MCF 10A (cell line): ENCODE data around the gene PHLPP1. TPM values are rescaled to one million over a fixed set of nuclear protein-coding genes. Genes with fewer than 3 reads are reported as not detected.

Experiments
- BruUV-seq: library from RNA; stranded (reverse); fragments of 400-500 nt; replicated peaks from 2 replicates; lab custom pipeline; 2021; lab: Mats Ljungman, UMichigan
- CTCF ChIA-PET: fragments of 300-600 bp; sonication (Branson Sonifier 250); formaldehyde crosslinking; extraction: SDS; loops from one replicate; lab custom pipeline; 2021; ENCODE audit warnings: antibody characterized with exemption, inconsistent platforms; lab: Yijun Ruan, JAX
- POLR2A ChIA-PET: fragments of 300-600, 350-650 bp; sonication (Branson Sonifier 250); formaldehyde crosslinking; extraction: SDS; loops from one replicate; lab custom pipeline; 2020; ENCODE audit warnings: antibody characterized with exemption, inconsistent platforms; lab: Yijun Ruan, JAX
- DNase-seq: peaks from one replicate; pipeline ENCODE4 v3.0.0-alpha.2; 2018; ENCODE audit not compliant: unreplicated experiment
- H3K27ac Mint-ChIP-seq: one replicate; pipeline ENCODE4 v1.8.0; 2022; ENCODE audit warnings: mild to moderate bottlenecking, low read depth, mixed read lengths; ENCODE audit not compliant: unreplicated experiment
- H3K27me3 Mint-ChIP-seq: one replicate; pipeline ENCODE4 v1.8.0; 2022; ENCODE audit warnings: mixed read lengths; ENCODE audit not compliant: insufficient read depth, unreplicated experiment
- H3K36me3 Mint-ChIP-seq: one replicate; pipeline ENCODE4 v1.8.0; 2022; ENCODE audit warnings: mild to moderate bottlenecking, moderate library complexity, mixed read lengths; ENCODE audit not compliant: insufficient read depth, unreplicated experiment
- H3K4me1 Mint-ChIP-seq: one replicate; pipeline ENCODE4 v1.8.0; 2022; ENCODE audit warnings: mixed read lengths; ENCODE audit not compliant: insufficient read depth, unreplicated experiment
- H3K4me3 Mint-ChIP-seq: one replicate; pipeline ENCODE4 v1.8.0; 2022; ENCODE audit warnings: mild to moderate bottlenecking, moderate library complexity, mixed read lengths; ENCODE audit not compliant: unreplicated experiment
- H3K9me3 Mint-ChIP-seq: one replicate; pipeline ENCODE4 v1.8.0; 2022; ENCODE audit warnings: mixed read lengths; ENCODE audit not compliant: unreplicated experiment
- intact Hi-C: fragments of 100-400 bp; cut with micrococcal nuclease; formaldehyde crosslinking; loops from 2 replicates; pipeline ENCODE4 v1.14.1; 2022
- total RNA-seq: library from RNA; stranded (reverse); gene quantifications from 2 replicates; pipeline ENCODE4 v1.2.3, GENCODE V29; 2022
- TF ChIP-seq, protein P1 (sequence below): fragments of 200-600 bp; IDR thresholded peaks from one replicate; pipeline ENCODE4 v1.8.0; 2022; ENCODE audit warnings: antibody characterized with exemption, mild to moderate bottlenecking; ENCODE audit not compliant: unreplicated experiment

The PHLPP1 gene
- total RNA-seq, 1 experiment from 2014 or later = 13.1 TPM

GRCh38 chr18:62979176-62979575, 263.8 kb downstream of the PHLPP1 start:
- CTCF ChIA-PET = interaction anchor here (2.1 to 4.9 kb wide), 2 partner anchors 263 to 393 kb away, joined by 7 to 31 read pairs; partner anchors contain the start of gene PHLPP1
- intact Hi-C loops = loop anchor here (10.0 kb wide), 1 partner anchor 794 kb away; the partner anchor contains the start of genes PIGN and RELCH
- no peak overlapping the region for H3K4me3 Mint-ChIP-seq
- TF ChIP-seq, protein P1, sequence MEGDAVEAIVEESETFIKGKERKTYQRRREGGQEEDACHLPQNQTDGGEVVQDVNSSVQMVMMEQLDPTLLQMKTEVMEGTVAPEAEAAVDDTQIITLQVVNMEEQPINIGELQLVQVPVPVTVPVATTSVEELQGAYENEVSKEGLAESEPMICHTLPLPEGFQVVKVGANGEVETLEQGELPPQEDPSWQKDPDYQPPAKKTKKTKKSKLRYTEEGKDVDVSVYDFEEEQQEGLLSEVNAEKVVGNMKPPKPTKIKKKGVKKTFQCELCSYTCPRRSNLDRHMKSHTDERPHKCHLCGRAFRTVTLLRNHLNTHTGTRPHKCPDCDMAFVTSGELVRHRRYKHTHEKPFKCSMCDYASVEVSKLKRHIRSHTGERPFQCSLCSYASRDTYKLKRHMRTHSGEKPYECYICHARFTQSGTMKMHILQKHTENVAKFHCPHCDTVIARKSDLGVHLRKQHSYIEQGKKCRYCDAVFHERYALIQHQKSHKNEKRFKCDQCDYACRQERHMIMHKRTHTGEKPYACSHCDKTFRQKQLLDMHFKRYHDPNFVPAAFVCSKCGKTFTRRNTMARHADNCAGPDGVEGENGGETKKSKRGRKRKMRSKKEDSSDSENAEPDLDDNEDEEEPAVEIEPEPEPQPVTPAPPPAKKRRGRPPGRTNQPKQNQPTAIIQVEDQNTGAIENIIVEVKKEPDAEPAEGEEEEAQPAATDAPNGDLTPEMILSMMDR = no peak
- POLR2A ChIA-PET = interaction anchor here (0.5 to 2.0 kb wide), 3 partner anchors 262 to 379 kb away, joined by 4 to 6 read pairs (median 6); partner anchors contain the start of gene PHLPP1
- H3K4me1 Mint-ChIP-seq = peaks cover 14% of the 10 kb centered on the region
- H3K9me3 Mint-ChIP-seq = no peaks in the 10 kb centered on the region
- peak overlapping the region; percentile 42 for H3K27ac Mint-ChIP-seq
- BruUV-seq = no TSS peak
- DNase-seq = peak; percentile 85
- H3K27me3 Mint-ChIP-seq = no peaks in the 10 kb centered on the region
- peaks cover 15% of the 10 kb centered on the region for H3K36me3 Mint-ChIP-seq

- Mint-ChIP-seq H3K27me3 (no peaks in the 10 kb centered on the region), H3K36me3 (peaks cover 15% of the 10 kb centered on the region), H3K27ac (peak overlapping the region; percentile 42), H3K4me3 (no peak overlapping the region), H3K4me1 (peaks cover 14% of the 10 kb centered on the region), H3K9me3 (no peaks in the 10 kb centered on the region)
- CTCF ChIA-PET = interaction anchor here (0.6 to 4.9 kb wide), 6 partner anchors 23 to 729 kb away, joined by 3 to 72 read pairs (median 6); partner anchors contain the start of gene PHLPP1
- intact Hi-C loops = loop anchor here (10.0 kb wide), 1 partner anchor 795 kb away; the partner anchor contains the start of genes PIGN and RELCH
- TF ChIP-seq, protein P1 = no peak
- POLR2A ChIA-PET = interaction anchor here (1.1 kb wide), 1 partner anchor 263 kb away, joined by 6 read pairs; no protein-coding TSS in a partner anchor
- no peak for DNase-seq
- BruUV-seq = TSS peak; percentile 32
Observed at GRCh38 chr18:62979900-62980299, 264.6 kb downstream of the PHLPP1 start.

GRCh38 chr18:62981566-62981965, 266.2 kb downstream of the PHLPP1 start:
- POLR2A ChIA-PET = interaction anchor here (1.1 to 1.7 kb wide), 2 partner anchors 264 to 267 kb away, joined by 3 to 10 read pairs; partner anchors contain the start of gene PHLPP1
- H3K27ac Mint-ChIP-seq = no peak overlapping the region
- TF ChIP-seq, protein P1 = no peak

DNA sequence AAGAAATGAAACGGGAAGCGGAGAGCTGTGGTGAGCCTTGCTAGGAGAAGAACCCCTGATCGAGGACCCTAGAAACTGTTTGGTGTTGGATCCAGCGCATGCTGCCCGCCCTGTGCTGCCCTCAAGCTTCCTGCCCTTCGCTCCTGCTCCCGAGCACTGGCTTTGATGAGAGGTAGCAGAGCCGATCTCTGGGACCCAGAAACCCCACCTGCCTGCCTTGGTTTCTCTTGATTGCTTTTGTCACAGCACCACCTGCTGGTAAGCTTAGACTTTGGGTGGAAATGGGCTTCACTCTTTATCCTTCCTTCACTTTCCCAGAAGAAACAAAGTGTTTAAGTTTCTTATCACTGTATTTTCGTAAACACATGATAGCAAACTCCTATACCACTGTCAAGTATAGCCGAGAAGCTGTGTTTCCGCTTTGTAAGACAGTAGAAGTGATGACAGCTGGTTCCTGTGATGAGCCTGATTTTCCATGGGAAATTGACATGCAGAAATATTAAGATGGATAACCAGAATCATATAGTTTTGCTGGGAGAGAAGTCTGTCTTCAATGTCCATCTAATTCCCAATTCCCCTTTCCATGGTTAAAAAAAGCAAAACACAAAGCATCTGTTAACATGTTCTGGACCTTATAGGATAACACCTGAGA, 267.4 kb downstream of the PHLPP1 start:
- H3K27ac Mint-ChIP-seq = no peak overlapping the region
- H3K36me3 Mint-ChIP-seq = peaks cover 7% of the 10 kb centered on the region
- intact Hi-C loops = loop anchor here (1.0 kb wide), 2 partner anchors 268 to 396 kb away; no protein-coding TSS in a partner anchor
- no peaks in the 10 kb centered on the region for H3K27me3 Mint-ChIP-seq
- DNase-seq = peak; percentile 71
- H3K4me1 Mint-ChIP-seq = peaks cover 6% of the 10 kb centered on the region
- H3K4me3 Mint-ChIP-seq = no peak overlapping the region
- no peaks in the 10 kb centered on the region for H3K9me3 Mint-ChIP-seq
- POLR2A ChIA-PET = interaction anchor here (0.5 to 1.7 kb wide), 4 partner anchors 40 to 397 kb away, joined by 3 to 10 read pairs (median 4); partner anchors contain the start of gene PHLPP1
- CTCF ChIA-PET = interaction anchor here (0.5 to 4.9 kb wide), 48 partner anchors 8 to 666 kb away, joined by 3 to 72 read pairs (median 4); partner anchors contain the start of gene PHLPP1
- TF ChIP-seq, protein P1 = peak; percentile 73
- BruUV-seq = no TSS peak

More at GRCh38 chr18:62981566-62981965, 266.2 kb downstream of the PHLPP1 start:
- no TSS peak for BruUV-seq
- Mint-ChIP-seq H3K4me1 (peaks cover 6% of the 10 kb centered on the region), H3K4me3 (no peak overlapping the region), H3K36me3 (peaks cover 7% of the 10 kb centered on the region), H3K27me3 (no peaks in the 10 kb centered on the region), H3K9me3 (no peaks in the 10 kb centered on the region)
- no peak for DNase-seq
- intact Hi-C loops = no loop called here
- CTCF ChIA-PET = interaction anchor here (0.6 to 4.9 kb wide), 21 partner anchors 9 to 658 kb away, joined by 3 to 72 read pairs (median 5); partner anchors contain the start of gene PHLPP1
